Panc1 (cell line): Measurements from ENCODE around the gene WNK2. TPM values are rescaled to one million over a fixed set of nuclear protein-coding genes. Genes with fewer than 3 reads are reported as not detected.

Experiments used
- ATAC-seq: fragments of 200-7000 bp; cut with Tn5 transposase; 2 replicates; pipeline ENCODE4 v1.9.1; 2020; ENCODE audit warnings: mild to moderate bottlenecking, moderate library complexity
- BruUV-seq: library from RNA; stranded (reverse); fragments of 400-500 nt; replicated peaks from 2 replicates; lab custom pipeline; 2021; lab: Mats Ljungman, UMichigan
- CTCF ChIA-PET: fragments of 300-600 bp; sonication (Branson Sonifier 250); formaldehyde crosslinking; loops from one replicate; lab custom pipeline; 2022; ENCODE audit warnings: antibody characterized with exemption; lab: Charles Lee
- POLR2A ChIA-PET: fragments of 300-600 bp; sonication (Branson Sonifier 250); formaldehyde crosslinking; loops from one replicate; lab custom pipeline; 2022; ENCODE audit warnings: antibody characterized with exemption; lab: Charles Lee
- DNase-seq: peaks from one replicate; pipeline ENCODE4 v3.0.0-alpha.2; 2010; ENCODE audit warnings: low read depth, low spot score
- H3K27ac ChIP-seq: 2 replicates; pipeline ENCODE4 v1.5.1; 2011; ENCODE audit warnings: mild to moderate bottlenecking, low read length, inconsistent platforms
- H3K27me3 ChIP-seq: fragments of 200-500 bp; sonication (Bioruptor generic); 2 replicates; pipeline ENCODE4 v1.6.0; 2014; ENCODE audit warnings: low read length, inconsistent platforms; ENCODE audit not compliant: control insufficient read depth, insufficient read depth
- H3K36me3 ChIP-seq: fragments of 200-500 bp; sonication (Bioruptor generic); 2 replicates; pipeline ENCODE4 v1.5.1; 2014; ENCODE audit warnings: inconsistent platforms, mild to moderate bottlenecking, low read length, moderate library complexity; ENCODE audit not compliant: control insufficient read depth, insufficient read depth
- H3K4me1 ChIP-seq: 2 replicates; pipeline ENCODE4 v1.5.1; 2011; ENCODE audit warnings: inconsistent platforms, mild to moderate bottlenecking, low read length, moderate library complexity; ENCODE audit not compliant: control insufficient read depth, insufficient read depth
- H3K4me3 ChIP-seq, 2 experiments: 2 replicates each; pipeline ENCODE4 v1.5.1; 2011 to 2012; ENCODE audit warnings: low read depth in 2 of 2, low read length in 2 of 2, mild to moderate bottlenecking in 2 of 2, inconsistent platforms in 1 of 2, moderate library complexity in 1 of 2
- H3K9me3 ChIP-seq: fragments of 200-500 bp; sonication (Bioruptor generic); 2 replicates; pipeline ENCODE4 v1.5.1; 2014; ENCODE audit warnings: low read depth, mild to moderate bottlenecking, inconsistent platforms, low read length, moderate library complexity; ENCODE audit not compliant: control insufficient read depth, insufficient read depth
- POLR2AphosphoS5 ChIP-seq: IDR thresholded peaks from 2 replicates; pipeline ENCODE4 v1.6.1; 2012; ENCODE audit warnings: mild to moderate bottlenecking, low read depth, low read length, moderate library complexity
- SIN3A ChIP-seq: IDR thresholded peaks from 2 replicates; pipeline ENCODE4 v1.6.1; 2012; ENCODE audit warnings: low read depth, mild to moderate bottlenecking, low read length, moderate library complexity, borderline replicate concordance; ENCODE audit not compliant: insufficient read depth
- TCF7L2 ChIP-seq: IDR thresholded peaks from 2 replicates; pipeline ENCODE4 v1.6.1; 2011; ENCODE audit warnings: mild to moderate bottlenecking, low read depth, low read length, inconsistent platforms
- in situ Hi-C: cut with HindIII; loops from 2 replicates; pipeline ENCODE4 v1.10.0; 2016; ENCODE audit warnings: low sequenced_read_pairs, low pct_unique_long_range_greater_than_20kb
- intact Hi-C: fragments of 100-400 bp; cut with micrococcal nuclease; formaldehyde crosslinking; loops from one replicate; pipeline ENCODE4 v1.10.0; 2022; ENCODE audit not compliant: unreplicated experiment
- total RNA-seq: library from RNA; stranded (reverse); gene quantifications from one replicate; pipeline ENCODE4 v1.2.1, GENCODE V29; 2021; ENCODE audit not compliant: unreplicated experiment
- TF ChIP-seq, protein P1 (sequence below): fragments of 450-650 bp; IDR thresholded peaks from 2 replicates; pipeline ENCODE4 v1.5.1; 2017; ENCODE audit warnings: mild to moderate bottlenecking
- TF ChIP-seq, protein P2 (sequence below), 2 experiments: IDR thresholded peaks; 2 replicates each; pipeline ENCODE4 v1.6.1; 2011 to 2012; ENCODE audit warnings: low read depth in 2 of 2, control low read depth in 1 of 2, low read length in 1 of 2, mild to moderate bottlenecking in 1 of 2, moderate library complexity in 1 of 2; ENCODE audit not compliant: insufficient read depth in 1 of 2

The WNK2 gene
- total RNA-seq, 1 experiment from 2014 or later, result 13.7 TPM

- no peak overlapping the region for H3K27ac ChIP-seq
- H3K4me3 ChIP-seq, result no peak overlapping the region
- H3K9me3 ChIP-seq, result no peaks in the 10 kb centered on the region
- intact Hi-C loops (no loop called here), in situ Hi-C loops (no loop called here)
- ATAC-seq (no peak), DNase-seq (no peak)
- H3K36me3 ChIP-seq, result no peaks in the 10 kb centered on the region
- ChIA-PET POLR2A (no interaction called here), CTCF (no interaction called here)
- TF ChIP-seq SIN3A (no peak), POLR2AphosphoS5 (no peak), TCF7L2 (no peak)
- TF ChIP-seq, protein P1, sequence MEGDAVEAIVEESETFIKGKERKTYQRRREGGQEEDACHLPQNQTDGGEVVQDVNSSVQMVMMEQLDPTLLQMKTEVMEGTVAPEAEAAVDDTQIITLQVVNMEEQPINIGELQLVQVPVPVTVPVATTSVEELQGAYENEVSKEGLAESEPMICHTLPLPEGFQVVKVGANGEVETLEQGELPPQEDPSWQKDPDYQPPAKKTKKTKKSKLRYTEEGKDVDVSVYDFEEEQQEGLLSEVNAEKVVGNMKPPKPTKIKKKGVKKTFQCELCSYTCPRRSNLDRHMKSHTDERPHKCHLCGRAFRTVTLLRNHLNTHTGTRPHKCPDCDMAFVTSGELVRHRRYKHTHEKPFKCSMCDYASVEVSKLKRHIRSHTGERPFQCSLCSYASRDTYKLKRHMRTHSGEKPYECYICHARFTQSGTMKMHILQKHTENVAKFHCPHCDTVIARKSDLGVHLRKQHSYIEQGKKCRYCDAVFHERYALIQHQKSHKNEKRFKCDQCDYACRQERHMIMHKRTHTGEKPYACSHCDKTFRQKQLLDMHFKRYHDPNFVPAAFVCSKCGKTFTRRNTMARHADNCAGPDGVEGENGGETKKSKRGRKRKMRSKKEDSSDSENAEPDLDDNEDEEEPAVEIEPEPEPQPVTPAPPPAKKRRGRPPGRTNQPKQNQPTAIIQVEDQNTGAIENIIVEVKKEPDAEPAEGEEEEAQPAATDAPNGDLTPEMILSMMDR, result no peak
- TF ChIP-seq, protein P2, sequence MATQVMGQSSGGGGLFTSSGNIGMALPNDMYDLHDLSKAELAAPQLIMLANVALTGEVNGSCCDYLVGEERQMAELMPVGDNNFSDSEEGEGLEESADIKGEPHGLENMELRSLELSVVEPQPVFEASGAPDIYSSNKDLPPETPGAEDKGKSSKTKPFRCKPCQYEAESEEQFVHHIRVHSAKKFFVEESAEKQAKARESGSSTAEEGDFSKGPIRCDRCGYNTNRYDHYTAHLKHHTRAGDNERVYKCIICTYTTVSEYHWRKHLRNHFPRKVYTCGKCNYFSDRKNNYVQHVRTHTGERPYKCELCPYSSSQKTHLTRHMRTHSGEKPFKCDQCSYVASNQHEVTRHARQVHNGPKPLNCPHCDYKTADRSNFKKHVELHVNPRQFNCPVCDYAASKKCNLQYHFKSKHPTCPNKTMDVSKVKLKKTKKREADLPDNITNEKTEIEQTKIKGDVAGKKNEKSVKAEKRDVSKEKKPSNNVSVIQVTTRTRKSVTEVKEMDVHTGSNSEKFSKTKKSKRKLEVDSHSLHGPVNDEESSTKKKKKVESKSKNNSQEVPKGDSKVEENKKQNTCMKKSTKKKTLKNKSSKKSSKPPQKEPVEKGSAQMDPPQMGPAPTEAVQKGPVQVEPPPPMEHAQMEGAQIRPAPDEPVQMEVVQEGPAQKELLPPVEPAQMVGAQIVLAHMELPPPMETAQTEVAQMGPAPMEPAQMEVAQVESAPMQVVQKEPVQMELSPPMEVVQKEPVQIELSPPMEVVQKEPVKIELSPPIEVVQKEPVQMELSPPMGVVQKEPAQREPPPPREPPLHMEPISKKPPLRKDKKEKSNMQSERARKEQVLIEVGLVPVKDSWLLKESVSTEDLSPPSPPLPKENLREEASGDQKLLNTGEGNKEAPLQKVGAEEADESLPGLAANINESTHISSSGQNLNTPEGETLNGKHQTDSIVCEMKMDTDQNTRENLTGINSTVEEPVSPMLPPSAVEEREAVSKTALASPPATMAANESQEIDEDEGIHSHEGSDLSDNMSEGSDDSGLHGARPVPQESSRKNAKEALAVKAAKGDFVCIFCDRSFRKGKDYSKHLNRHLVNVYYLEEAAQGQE (IDR thresholded peaks at IDR 0.05; ENCODE audit: insufficient read depth in 1 of 2, low read depth in 2 of 2, low read length in 1 of 2), result no peak
- no TSS peak for BruUV-seq
- H3K4me1 ChIP-seq, result no peaks in the 10 kb centered on the region
- H3K27me3 ChIP-seq, result no peaks in the 10 kb centered on the region
Measured at GRCh38 chr9:93172666-93173364, 11.1 kb upstream of the WNK2 start.

- no peak overlapping the region for H3K4me3 ChIP-seq
- intact Hi-C loops, result no loop called here
- no peak overlapping the region for H3K27ac ChIP-seq
- BruUV-seq, result no TSS peak
- DNase-seq (no peak), ATAC-seq (no peak)
- H3K36me3 ChIP-seq, result no peaks in the 10 kb centered on the region
- TF ChIP-seq TCF7L2, result no peak
- TF ChIP-seq SIN3A, result no peak
- TF ChIP-seq POLR2AphosphoS5, result no peak
- TF ChIP-seq, protein P1, result no peak
- TF ChIP-seq, protein P2 (IDR thresholded peaks at IDR 0.05; ENCODE audit: insufficient read depth in 1 of 2, low read depth in 2 of 2, low read length in 1 of 2), result no peak
- H3K27me3 ChIP-seq, result no peaks in the 10 kb centered on the region
- in situ Hi-C loops, result no loop called here
- no peaks in the 10 kb centered on the region for H3K9me3 ChIP-seq
- H3K4me1 ChIP-seq, result no peaks in the 10 kb centered on the region
- POLR2A ChIA-PET, result no interaction called here
- CTCF ChIA-PET, result no interaction called here
Measured at GRCh38 chr9:93173365-93174051, 10.4 kb upstream of the WNK2 start.
